ENCODE measurements around the gene KIAA1671.
"Not testable (repeated sequence)": the region's sequence is repeated elsewhere in the genome, so short reads cannot be mapped to it uniquely, and the experiment has no call there.

The KIAA1671 gene

GRCh38 chr22:25178348-25178747 lies 225.8 kb downstream of the KIAA1671 start:
- DNase-seq (ENCODE audit: low read depth, low spot score); H3K27ac ChIP-seq: not testable (repeated sequence)

- H3K27ac ChIP-seq; DNase-seq (ENCODE audit: low read depth, low spot score): not testable (repeated sequence)
These were observed 226.5 kb downstream of the KIAA1671 start for GRCh38 chr22:25178869-25179631.

GRCh38 chr22:25182131-25183110 lies 229.9 kb downstream of the KIAA1671 start:
- H3K27ac ChIP-seq, result no peak overlapping the region
- no peak for DNase-seq (ENCODE audit: low read depth, low spot score)

GRCh38 chr22:25183949-25184619 lies 231.6 kb downstream of the KIAA1671 start:
- no peak for DNase-seq (ENCODE audit: low read depth, low spot score)
- H3K27ac ChIP-seq, result no peak overlapping the region

GRCh38 chr22:25186140-25186539 lies 233.6 kb downstream of the KIAA1671 start:
- no peak for DNase-seq (ENCODE audit: low read depth, low spot score)
- H3K27ac ChIP-seq, result no peak overlapping the region

- DNase-seq (ENCODE audit: low read depth, low spot score), result no peak
- no peak overlapping the region for H3K27ac ChIP-seq
These were observed 235.0 kb downstream of the KIAA1671 start for GRCh38 chr22:25187469-25187868.

GRCh38 chr22:25192406-25192805 lies 239.9 kb downstream of the KIAA1671 start:
- H3K27ac ChIP-seq, result no peak overlapping the region
- no peak for DNase-seq (ENCODE audit: low read depth, low spot score)

- H3K27ac ChIP-seq, result no peak overlapping the region
- DNase-seq (ENCODE audit: low read depth, low spot score), result no peak
These were observed 240.6 kb downstream of the KIAA1671 start for GRCh38 chr22:25193130-25193529.

GRCh38 chr22:25193548-25193947 lies 241.0 kb downstream of the KIAA1671 start:
- no peak overlapping the region for H3K27ac ChIP-seq
- DNase-seq (ENCODE audit: low read depth, low spot score), result no peak

- no peak for DNase-seq (ENCODE audit: low read depth, low spot score)
- H3K27ac ChIP-seq, result no peak overlapping the region
These were observed 243.8 kb downstream of the KIAA1671 start for GRCh38 chr22:25196326-25196725.

GRCh38 chr22:25197340-25197739 lies 244.8 kb downstream of the KIAA1671 start:
- no peak overlapping the region for H3K27ac ChIP-seq
- no peak for DNase-seq (ENCODE audit: low read depth, low spot score)

- DNase-seq (ENCODE audit: low read depth, low spot score), result no peak
- H3K27ac ChIP-seq, result no peak within 1 kb of the TSS
These were observed 247.4 kb downstream of the KIAA1671 start, which contains the start of gene CRYBB3 for GRCh38 chr22:25199731-25200520. CRYBB3 (plus strand) TSS chr22:25199858; CDS start chr22:25201397, 1,539 bp downstream.

GRCh38 chr22:25200967-25201366 lies 248.5 kb downstream of the KIAA1671 start:
- H3K27ac ChIP-seq, result no peak overlapping the region
- DNase-seq (ENCODE audit: low read depth, low spot score), result no peak

GRCh38 chr22:25201557-25202273 lies 249.2 kb downstream of the KIAA1671 start:
- DNase-seq (ENCODE audit: low read depth, low spot score), result no peak
- H3K27ac ChIP-seq, result no peak overlapping the region

GRCh38 chr22:25202290-25202921 lies 249.9 kb downstream of the KIAA1671 start:
- no peak for DNase-seq (ENCODE audit: low read depth, low spot score)
- H3K27ac ChIP-seq, result no peak overlapping the region

- no peak for DNase-seq (ENCODE audit: low read depth, low spot score)
- H3K27ac ChIP-seq, result no peak overlapping the region
These were observed 250.6 kb downstream of the KIAA1671 start for GRCh38 chr22:25203082-25203481.

GRCh38 chr22:25204547-25204946 lies 252.0 kb downstream of the KIAA1671 start:
- DNase-seq (ENCODE audit: low read depth, low spot score); H3K27ac ChIP-seq: not testable (repeated sequence)

- H3K27ac ChIP-seq, result no peak overlapping the region
- no peak for DNase-seq (ENCODE audit: low read depth, low spot score)
These were observed 253.3 kb downstream of the KIAA1671 start for GRCh38 chr22:25205847-25206246.

- H3K27ac ChIP-seq, result no peak overlapping the region
- no peak for DNase-seq (ENCODE audit: low read depth, low spot score)
These were observed 254.5 kb downstream of the KIAA1671 start for GRCh38 chr22:25206998-25207397.
